Fibroblast of lung (primary cell): ENCODE measurements around the gene NXPH4. TPM values are rescaled to one million over a fixed set of nuclear protein-coding genes. Genes with fewer than 3 reads are reported as not detected.

Source experiments
- DNase-seq, 2 donors: peaks; one replicate each; pipeline versions ENCODE4 v3.0.0 to v3.0.0-alpha.2; 2010; ENCODE audit warnings: low read depth in 2 of 2
- H2AFZ ChIP-seq: 2 replicates; pipeline ENCODE4 v1.5.1; 2012; ENCODE audit warnings: low read length, control low read depth, inconsistent platforms
- H3K27ac ChIP-seq: 2 replicates; pipeline ENCODE4 v1.5.1; 2011; ENCODE audit warnings: low read length, control low read depth; ENCODE audit not compliant: insufficient read depth
- H3K27me3 ChIP-seq: 2 replicates; pipeline ENCODE4 v1.5.1; 2011; ENCODE audit warnings: mild to moderate bottlenecking, low read length; ENCODE audit not compliant: control insufficient read depth, insufficient read depth
- H3K36me3 ChIP-seq: 2 replicates; pipeline ENCODE4 v1.5.1; 2011; ENCODE audit warnings: low read length; ENCODE audit not compliant: control insufficient read depth, insufficient read depth
- H3K4me1 ChIP-seq: 2 replicates; pipeline ENCODE4 v1.5.1; 2011; ENCODE audit warnings: low read length; ENCODE audit not compliant: control insufficient read depth, insufficient read depth; ENCODE audit errors: extremely low read depth
- H3K4me2 ChIP-seq: 2 replicates; pipeline ENCODE4 v1.5.1; 2011; ENCODE audit warnings: low read length, control low read depth; ENCODE audit not compliant: insufficient read depth; ENCODE audit errors: extremely low read depth
- H3K4me3 ChIP-seq, 4 experiments: fragments of 200-600 bp in 1 of 4; sonication (generic) in 1 of 4; replicated peaks in 1 of 4; 2 replicates each; pipeline ENCODE4 v1.5.1; 2011 to 2016; ENCODE audit warnings: low read length in 4 of 4, low read depth in 3 of 4, mild to moderate bottlenecking in 3 of 4, control low read depth in 2 of 4, inconsistent platforms in 1 of 4, mixed read lengths in 1 of 4; ENCODE audit not compliant: insufficient read depth in 1 of 4; ENCODE audit errors: control extremely low read depth in 1 of 4
- H3K79me2 ChIP-seq: 2 replicates; pipeline ENCODE4 v1.5.1; 2012; ENCODE audit warnings: mild to moderate bottlenecking, low read length, inconsistent platforms; ENCODE audit not compliant: control insufficient read depth, insufficient read depth
- H3K9ac ChIP-seq: 2 replicates; pipeline ENCODE4 v1.5.1; 2011; ENCODE audit warnings: mild to moderate bottlenecking, low read length, control low read depth; ENCODE audit not compliant: insufficient read depth
- H3K9me3 ChIP-seq: 2 replicates; pipeline ENCODE4 v1.5.1; 2012; ENCODE audit warnings: low read depth, low read length; ENCODE audit not compliant: control insufficient read depth, insufficient read depth
- H4K20me1 ChIP-seq: 2 replicates; pipeline ENCODE4 v1.5.1; 2011; ENCODE audit warnings: low read length; ENCODE audit not compliant: control insufficient read depth, insufficient read depth; ENCODE audit errors: extremely low read depth
- EZH2 ChIP-seq: IDR thresholded peaks from 2 replicates; pipeline ENCODE4 v1.5.1; 2012; ENCODE audit warnings: low read length, control low read depth, mild to moderate bottlenecking; ENCODE audit errors: missing control alignments
- polyA plus RNA-seq, 2 donors: library from polyadenylated mRNA; depleted of rRNA in 1 of 2; stranded (reverse) in 1 of 2; unstranded in 1 of 2; fragments of >200 nt; gene quantifications; 2 replicates each; pipeline ENCODE4 v1.2.1, GENCODE V29; 2011 to 2012; ENCODE audit warnings: missing spikeins in 1 of 2
- total RNA-seq: library from RNA; depleted of rRNA; stranded (reverse); fragments of >200 nt; gene quantifications from 2 replicates; pipeline ENCODE4 v1.2.1, GENCODE V29; 2014
- TF ChIP-seq, protein P1 (sequence below), 2 donors: IDR thresholded peaks in 1 of 2; conservative IDR thresholded peaks in 1 of 2; 1 replicate in 1 of 2; 2 replicates in 1 of 2; pipeline ENCODE4 v1.5.1; 2011 to 2012; ENCODE audit warnings: low read length in 2 of 2, control low read depth in 1 of 2, inconsistent platforms in 1 of 2, low read depth in 1 of 2, mild to moderate bottlenecking in 1 of 2

The NXPH4 gene
- total and polyA plus RNA-seq, 2 donors (not counting 1 experiment from before 2014, with no cell fraction given), result 0.50 to 1.9 TPM

DNA sequence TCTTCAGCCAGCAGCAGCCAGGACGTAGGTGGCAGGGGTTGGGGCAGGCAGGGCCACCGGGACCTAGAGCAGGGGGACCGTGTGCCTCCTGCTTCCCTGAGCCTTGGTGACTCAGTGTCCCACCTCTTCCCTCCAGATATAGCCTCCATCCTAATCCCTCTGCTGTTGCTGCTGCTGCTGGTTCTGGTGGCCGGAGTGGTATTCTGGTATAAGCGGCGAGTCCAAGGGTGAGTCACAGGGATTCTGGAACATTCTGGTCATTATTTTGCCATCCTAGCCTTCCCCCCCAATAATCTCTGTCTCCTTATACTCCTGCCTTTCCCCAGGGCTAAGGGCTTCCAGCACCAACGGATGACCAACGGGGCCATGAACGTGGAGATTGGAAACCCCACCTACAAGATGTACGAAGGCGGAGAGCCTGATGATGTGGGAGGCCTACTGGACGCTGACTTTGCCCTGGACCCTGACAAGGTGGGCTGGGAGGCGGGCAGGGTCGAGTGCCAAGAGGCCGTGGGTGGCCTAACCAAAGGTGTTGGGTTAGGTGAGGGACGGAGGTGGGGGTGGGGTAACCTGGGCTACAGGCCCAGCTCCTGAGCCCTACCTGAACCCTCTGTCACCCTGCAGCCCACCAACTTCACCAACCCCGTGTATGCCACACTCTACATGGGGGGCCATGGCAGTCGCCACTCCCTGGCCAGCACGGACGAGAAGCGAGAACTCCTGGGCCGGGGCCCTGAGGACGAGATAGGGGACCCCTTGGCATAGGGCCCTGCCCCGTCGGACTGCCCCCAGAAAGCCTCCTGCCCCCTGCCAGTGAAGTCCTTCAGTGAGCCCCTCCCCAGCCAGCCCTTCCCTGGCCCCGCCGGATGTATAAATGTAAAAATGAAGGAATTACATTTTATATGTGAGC is 4.5 kb upstream of the NXPH4 start:
- Histone ChIP-seq H3K4me3 (no peak overlapping the region), H4K20me1 (no peaks in the 10 kb centered on the region), H3K9me3 (no peaks in the 10 kb centered on the region), H3K36me3 (peaks cover 50% of the 10 kb centered on the region), H2AFZ (no peak overlapping the region), H3K4me1 (peaks cover 3% of the 10 kb centered on the region), H3K79me2 (no peaks in the 10 kb centered on the region), H3K4me2 (no peak overlapping the region), H3K9ac (no peak overlapping the region), H3K27ac (no peak overlapping the region), H3K27me3 (peaks cover 10% of the 10 kb centered on the region)
- DNase-seq, result no peak
- no peak for TF ChIP-seq EZH2
- TF ChIP-seq, protein P1, sequence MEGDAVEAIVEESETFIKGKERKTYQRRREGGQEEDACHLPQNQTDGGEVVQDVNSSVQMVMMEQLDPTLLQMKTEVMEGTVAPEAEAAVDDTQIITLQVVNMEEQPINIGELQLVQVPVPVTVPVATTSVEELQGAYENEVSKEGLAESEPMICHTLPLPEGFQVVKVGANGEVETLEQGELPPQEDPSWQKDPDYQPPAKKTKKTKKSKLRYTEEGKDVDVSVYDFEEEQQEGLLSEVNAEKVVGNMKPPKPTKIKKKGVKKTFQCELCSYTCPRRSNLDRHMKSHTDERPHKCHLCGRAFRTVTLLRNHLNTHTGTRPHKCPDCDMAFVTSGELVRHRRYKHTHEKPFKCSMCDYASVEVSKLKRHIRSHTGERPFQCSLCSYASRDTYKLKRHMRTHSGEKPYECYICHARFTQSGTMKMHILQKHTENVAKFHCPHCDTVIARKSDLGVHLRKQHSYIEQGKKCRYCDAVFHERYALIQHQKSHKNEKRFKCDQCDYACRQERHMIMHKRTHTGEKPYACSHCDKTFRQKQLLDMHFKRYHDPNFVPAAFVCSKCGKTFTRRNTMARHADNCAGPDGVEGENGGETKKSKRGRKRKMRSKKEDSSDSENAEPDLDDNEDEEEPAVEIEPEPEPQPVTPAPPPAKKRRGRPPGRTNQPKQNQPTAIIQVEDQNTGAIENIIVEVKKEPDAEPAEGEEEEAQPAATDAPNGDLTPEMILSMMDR (conservative IDR thresholded peaks at IDR 0.05 in 1 of 2, IDR thresholded peaks at IDR 0.05 in 1 of 2; ENCODE audit: low read depth in 1 of 2, low read length in 2 of 2), result no peak

DNA sequence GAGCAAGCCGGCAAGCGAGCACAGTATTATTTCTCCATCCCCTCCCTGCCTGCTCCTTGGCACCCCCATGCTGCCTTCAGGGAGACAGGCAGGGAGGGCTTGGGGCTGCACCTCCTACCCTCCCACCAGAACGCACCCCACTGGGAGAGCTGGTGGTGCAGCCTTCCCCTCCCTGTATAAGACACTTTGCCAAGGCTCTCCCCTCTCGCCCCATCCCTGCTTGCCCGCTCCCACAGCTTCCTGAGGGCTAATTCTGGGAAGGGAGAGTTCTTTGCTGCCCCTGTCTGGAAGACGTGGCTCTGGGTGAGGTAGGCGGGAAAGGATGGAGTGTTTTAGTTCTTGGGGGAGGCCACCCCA is 3.9 kb upstream of the NXPH4 start:
- H3K27ac ChIP-seq, result no peak overlapping the region
- no peak for TF ChIP-seq EZH2
- TF ChIP-seq, protein P1 (conservative IDR thresholded peaks at IDR 0.05 in 1 of 2, IDR thresholded peaks at IDR 0.05 in 1 of 2; ENCODE audit: low read depth in 1 of 2, low read length in 2 of 2), result no peak
- no peaks in the 10 kb centered on the region for H4K20me1 ChIP-seq
- no peaks in the 10 kb centered on the region for H3K79me2 ChIP-seq
- no peak for DNase-seq
- H3K4me1 ChIP-seq, result peaks cover 6% of the 10 kb centered on the region
- no peak overlapping the region for H3K4me3 ChIP-seq
- no peaks in the 10 kb centered on the region for H3K9me3 ChIP-seq
- no peak overlapping the region for H3K9ac ChIP-seq
- H3K27me3 ChIP-seq, result peaks cover 15% of the 10 kb centered on the region
- H2AFZ ChIP-seq, result no peak overlapping the region
- H3K4me2 ChIP-seq, result no peak overlapping the region
- peaks cover 46% of the 10 kb centered on the region for H3K36me3 ChIP-seq

DNA sequence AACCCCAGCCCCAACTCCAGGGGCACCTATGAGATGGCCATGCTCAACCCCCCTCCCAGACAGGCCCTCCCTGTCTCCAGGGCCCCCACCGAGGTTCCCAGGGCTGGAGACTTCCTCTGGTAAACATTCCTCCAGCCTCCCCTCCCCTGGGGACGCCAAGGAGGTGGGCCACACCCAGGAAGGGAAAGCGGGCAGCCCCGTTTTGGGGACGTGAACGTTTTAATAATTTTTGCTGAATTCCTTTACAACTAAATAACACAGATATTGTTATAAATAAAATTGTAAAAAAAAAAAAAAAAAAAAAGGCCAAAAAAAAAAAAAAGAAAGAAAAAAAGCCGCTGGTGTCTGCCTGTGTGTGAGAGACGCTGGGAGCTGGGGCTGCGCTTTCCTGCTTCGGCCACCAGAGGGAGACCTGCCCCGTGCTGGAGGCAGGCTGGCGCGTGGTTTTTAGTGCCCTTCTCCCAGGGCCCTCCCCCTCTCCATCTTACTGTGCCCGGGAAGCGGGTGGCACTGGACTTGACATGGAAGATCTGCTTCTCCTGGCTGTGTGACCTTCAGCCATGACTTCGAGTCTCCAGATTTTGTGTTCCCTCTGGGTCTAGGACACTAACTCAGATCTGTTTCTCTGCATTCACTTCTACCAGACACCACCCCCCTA is 3.4 kb upstream of the NXPH4 start:
- H2AFZ ChIP-seq, result no peak overlapping the region
- no peak overlapping the region for H3K9ac ChIP-seq
- no peaks in the 10 kb centered on the region for H3K9me3 ChIP-seq
- H3K79me2 ChIP-seq, result no peaks in the 10 kb centered on the region
- TF ChIP-seq, protein P1 (conservative IDR thresholded peaks at IDR 0.05 in 1 of 2, IDR thresholded peaks at IDR 0.05 in 1 of 2; ENCODE audit: low read depth in 1 of 2, low read length in 2 of 2), result peak; percentile 90 to 92
- no peak for TF ChIP-seq EZH2
- H3K27me3 ChIP-seq, result peaks cover 20% of the 10 kb centered on the region
- peaks cover 6% of the 10 kb centered on the region for H3K4me1 ChIP-seq
- DNase-seq, result peak; percentile 68 to 86
- H3K4me2 ChIP-seq, result no peak overlapping the region
- H3K36me3 ChIP-seq, result peaks cover 43% of the 10 kb centered on the region
- no peaks in the 10 kb centered on the region for H4K20me1 ChIP-seq
- H3K27ac ChIP-seq, result no peak overlapping the region
- no peak overlapping the region for H3K4me3 ChIP-seq
